BJ (cell line): ENCODE data around the gene ARID5B. TPM values are rescaled to one million over a fixed set of nuclear protein-coding genes. Genes with fewer than 3 reads are reported as not detected.

ENCODE experiments used
- CTCF ChIA-PET: fragments of 350-600 bp; formaldehyde crosslinking; extraction: SDS; loops from one replicate; lab custom pipeline; 2021; ENCODE audit warnings: antibody characterized with exemption, inconsistent platforms; lab: Yijun Ruan, JAX
- POLR2A ChIA-PET: fragments of 300-600 bp; sonication (Branson Sonifier 250); formaldehyde crosslinking; extraction: SDS; loops from one replicate; lab custom pipeline; 2021; ENCODE audit warnings: antibody characterized with exemption; lab: Charles Lee
- DNase-seq: peaks from one replicate; pipeline ENCODE4 v3.0.0-alpha.2; 2011; ENCODE audit warnings: low read depth
- H3K27me3 ChIP-seq: 2 replicates; pipeline ENCODE4 v1.6.0; 2011; ENCODE audit warnings: low read length; ENCODE audit not compliant: control insufficient read depth, insufficient read depth
- H3K36me3 ChIP-seq: 2 replicates; pipeline ENCODE4 v1.5.1; 2011; ENCODE audit warnings: low read length; ENCODE audit not compliant: control insufficient read depth, insufficient read depth
- H3K4me3 ChIP-seq: 2 replicates; pipeline ENCODE4 v1.5.1; 2011; ENCODE audit warnings: low read depth, mild to moderate bottlenecking, control low read depth, low read length
- polyA plus RNA-seq: library from polyadenylated mRNA; depleted of rRNA; stranded (reverse); fragments of >200 nt; gene quantifications from 2 replicates; pipeline ENCODE4 v1.2.3, GENCODE V29; 2011
- TF ChIP-seq, protein P1 (sequence below): IDR thresholded peaks from 2 replicates; pipeline ENCODE4 v1.5.1; 2011; ENCODE audit warnings: low read depth, mild to moderate bottlenecking, control low read depth, inconsistent platforms, low read length, moderate library complexity; ENCODE audit not compliant: insufficient read depth

The ARID5B gene
- polyA plus RNA-seq, 1 experiment = 73.8 TPM

DNA sequence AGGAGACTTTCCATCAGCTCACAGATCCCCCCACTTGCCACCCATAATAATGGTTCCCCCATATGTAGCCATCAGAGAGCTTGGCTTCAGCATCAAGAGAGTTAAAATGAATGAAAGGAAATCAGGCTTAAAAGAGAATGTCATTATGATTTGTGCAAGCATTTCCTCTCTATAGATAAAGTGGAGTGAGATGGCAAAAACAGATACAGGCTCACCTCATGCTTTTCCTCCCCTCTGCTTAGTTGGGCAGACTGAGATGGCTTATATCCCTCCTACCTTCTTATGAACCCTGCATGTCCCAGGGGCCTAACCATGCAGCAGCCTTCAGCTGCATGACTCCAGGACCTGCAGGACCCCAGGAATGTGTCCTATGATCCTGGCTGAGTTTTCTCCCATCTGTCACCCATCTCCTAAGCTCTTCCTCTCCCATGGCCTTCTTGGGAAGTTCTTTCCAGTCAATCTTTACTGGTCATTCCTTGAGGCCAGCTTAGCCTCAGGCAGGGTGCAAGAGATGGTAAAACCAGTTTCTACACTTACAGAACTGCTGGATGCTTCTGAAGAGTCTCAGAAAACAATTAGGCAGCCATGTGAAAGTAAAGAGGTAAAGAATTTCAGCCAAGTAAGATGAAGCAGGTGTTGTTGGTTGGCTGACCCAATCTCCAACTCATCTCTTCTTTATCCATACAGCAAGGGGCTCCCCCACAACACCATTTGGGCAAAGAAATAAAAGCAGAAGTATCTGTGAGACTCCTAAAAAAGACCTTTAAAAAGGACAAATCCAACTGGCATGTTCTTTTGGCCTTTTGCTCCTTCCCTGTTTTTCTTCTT lies 207.5 kb downstream of the ARID5B start:
- Histone ChIP-seq H3K36me3 (no peaks in the 10 kb centered on the region), H3K4me3 (no peak overlapping the region), H3K27me3 (no peaks in the 10 kb centered on the region)
- TF ChIP-seq, protein P1, sequence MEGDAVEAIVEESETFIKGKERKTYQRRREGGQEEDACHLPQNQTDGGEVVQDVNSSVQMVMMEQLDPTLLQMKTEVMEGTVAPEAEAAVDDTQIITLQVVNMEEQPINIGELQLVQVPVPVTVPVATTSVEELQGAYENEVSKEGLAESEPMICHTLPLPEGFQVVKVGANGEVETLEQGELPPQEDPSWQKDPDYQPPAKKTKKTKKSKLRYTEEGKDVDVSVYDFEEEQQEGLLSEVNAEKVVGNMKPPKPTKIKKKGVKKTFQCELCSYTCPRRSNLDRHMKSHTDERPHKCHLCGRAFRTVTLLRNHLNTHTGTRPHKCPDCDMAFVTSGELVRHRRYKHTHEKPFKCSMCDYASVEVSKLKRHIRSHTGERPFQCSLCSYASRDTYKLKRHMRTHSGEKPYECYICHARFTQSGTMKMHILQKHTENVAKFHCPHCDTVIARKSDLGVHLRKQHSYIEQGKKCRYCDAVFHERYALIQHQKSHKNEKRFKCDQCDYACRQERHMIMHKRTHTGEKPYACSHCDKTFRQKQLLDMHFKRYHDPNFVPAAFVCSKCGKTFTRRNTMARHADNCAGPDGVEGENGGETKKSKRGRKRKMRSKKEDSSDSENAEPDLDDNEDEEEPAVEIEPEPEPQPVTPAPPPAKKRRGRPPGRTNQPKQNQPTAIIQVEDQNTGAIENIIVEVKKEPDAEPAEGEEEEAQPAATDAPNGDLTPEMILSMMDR = no peak
- CTCF ChIA-PET = interaction anchor here (0.8 kb wide), 1 partner anchor 10 kb away, joined by 3 read pairs; no protein-coding TSS in a partner anchor
- POLR2A ChIA-PET = no interaction called here
- no peak for DNase-seq

DNA sequence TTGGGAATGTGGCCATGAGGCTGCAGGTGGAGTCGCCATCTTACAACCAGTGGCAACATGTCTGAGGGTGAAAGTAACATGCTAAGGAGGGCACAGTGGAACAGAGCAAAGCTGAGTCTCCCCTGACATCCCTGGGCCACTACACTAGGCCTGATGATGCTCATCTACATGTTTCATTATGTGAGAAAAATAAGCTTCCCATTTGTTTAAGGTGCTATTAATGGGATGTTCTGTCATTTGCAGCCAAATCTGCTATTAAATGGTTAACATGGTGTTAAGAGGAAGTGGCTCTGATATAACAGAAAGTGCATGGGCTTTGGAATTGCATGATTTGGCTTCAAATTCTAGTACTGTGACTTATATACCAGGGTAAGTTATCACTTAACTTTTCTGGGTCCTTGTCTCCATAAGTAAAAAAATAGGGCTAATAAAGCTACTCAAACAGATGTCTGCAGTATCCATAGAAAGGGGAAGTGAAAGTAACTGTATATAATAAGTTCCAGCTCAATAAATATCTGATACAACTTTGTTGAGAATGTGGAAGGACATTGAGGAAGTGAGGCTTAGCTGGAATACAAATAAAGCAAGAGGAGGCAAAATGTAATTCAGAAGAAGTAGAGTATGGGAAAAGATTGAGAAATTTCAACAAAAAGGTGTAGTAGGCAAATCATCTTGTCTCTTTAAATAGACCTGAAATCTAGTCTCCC lies 208.2 kb downstream of the ARID5B start:
- TF ChIP-seq, protein P1 = no peak
- CTCF ChIA-PET = interaction anchor here (0.8 kb wide), 1 partner anchor 9 kb away, joined by 3 read pairs; no protein-coding TSS in a partner anchor
- no peaks in the 10 kb centered on the region for H3K36me3 ChIP-seq
- no peak overlapping the region for H3K4me3 ChIP-seq
- no peaks in the 10 kb centered on the region for H3K27me3 ChIP-seq
- POLR2A ChIA-PET = interaction anchor here (0.6 kb wide), 1 partner anchor 21 kb away, joined by 3 read pairs; no protein-coding TSS in a partner anchor
- no peak for DNase-seq

DNA sequence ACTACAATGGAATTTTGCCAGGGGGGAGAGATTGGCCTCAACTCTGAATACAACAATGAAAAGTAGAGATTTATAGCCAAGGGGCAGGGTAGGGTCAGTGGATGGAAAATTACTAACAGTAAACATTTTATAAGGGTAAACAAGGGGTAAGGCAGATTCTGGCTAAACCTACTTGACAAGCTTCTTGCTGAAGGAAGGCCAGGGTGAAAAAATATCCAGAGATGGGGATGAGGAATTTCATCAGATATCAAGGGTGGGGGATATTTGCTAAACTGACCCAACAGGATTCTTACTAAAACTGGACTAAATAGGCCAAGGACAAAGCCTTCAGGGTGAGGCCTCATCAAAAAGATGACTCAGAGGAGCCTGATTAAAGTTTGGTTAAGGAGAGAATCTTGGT lies 210.8 kb downstream of the ARID5B start:
- no peak for DNase-seq
- POLR2A ChIA-PET = no interaction called here
- CTCF ChIA-PET = no interaction called here
- Histone ChIP-seq H3K4me3 (no peak overlapping the region), H3K36me3 (no peaks in the 10 kb centered on the region), H3K27me3 (no peaks in the 10 kb centered on the region)
- TF ChIP-seq, protein P1 = no peak

DNA sequence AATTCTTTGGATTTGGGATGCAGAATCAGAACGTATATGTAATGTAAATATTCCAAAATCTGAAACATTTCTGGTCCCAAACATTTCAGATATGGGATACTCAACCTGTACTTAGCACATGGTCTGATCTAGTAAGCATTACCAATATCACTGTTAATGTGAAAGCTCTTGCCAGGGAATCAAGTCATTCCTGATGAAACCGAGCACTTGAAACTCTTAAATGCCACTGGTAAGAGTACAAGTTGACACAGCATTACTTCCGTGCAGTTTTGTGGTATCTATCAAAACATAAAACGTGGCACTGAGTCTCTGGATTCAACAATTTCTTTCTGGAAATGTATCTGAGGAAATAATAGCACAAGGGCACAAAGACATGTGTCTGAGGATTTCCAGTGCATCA lies 211.5 kb downstream of the ARID5B start:
- ChIA-PET CTCF (no interaction called here), POLR2A (no interaction called here)
- Histone ChIP-seq H3K27me3 (no peaks in the 10 kb centered on the region), H3K4me3 (no peak overlapping the region), H3K36me3 (no peaks in the 10 kb centered on the region)
- TF ChIP-seq, protein P1 = no peak
- no peak for DNase-seq

DNA sequence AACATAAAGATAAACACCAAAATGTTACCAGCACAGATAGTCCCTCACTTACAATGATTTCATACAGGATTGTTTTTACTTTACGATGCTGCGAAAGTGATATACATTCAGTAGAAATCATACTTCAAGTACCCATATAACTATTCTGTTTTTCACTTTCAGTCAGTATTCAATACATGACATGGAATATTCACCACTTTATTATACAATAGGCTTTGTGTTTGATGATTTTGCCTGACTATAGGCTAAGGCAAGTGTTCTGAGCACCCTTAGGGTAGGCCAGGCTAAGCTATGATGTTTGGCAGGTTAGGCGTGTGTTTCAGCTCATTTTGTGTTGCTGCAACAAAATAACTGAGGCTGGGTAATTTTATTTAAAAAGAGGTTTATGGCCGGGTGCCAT lies 212.2 kb downstream of the ARID5B start:
- TF ChIP-seq, protein P1 = no peak

More for the DNA sequence above, 212.2 kb downstream of the ARID5B start:
- CTCF ChIA-PET = no interaction called here
- H3K36me3 ChIP-seq = no peaks in the 10 kb centered on the region
- no peak for DNase-seq
- POLR2A ChIA-PET = no interaction called here
- no peak overlapping the region for H3K4me3 ChIP-seq
- no peaks in the 10 kb centered on the region for H3K27me3 ChIP-seq
